Adrenal gland (tissue), 5 donors: Measurements from ENCODE around the gene PALMD.

ENCODE experiments used
- POLR2A ChIP-seq, 2 donors: fragments of 450-650 bp; IDR thresholded peaks; one replicate each; pipeline ENCODE4 v1.6.1; 2017; ENCODE audit warnings: antibody characterized with exemption in 2 of 2, mild to moderate bottlenecking in 2 of 2, moderate library complexity in 1 of 2
- TF ChIP-seq, protein P1 (sequence below), 6 experiments: fragments of 450-650 bp in 4 of 6; fragments of 200-600 bp in 2 of 6; sonication (generic) in 1 of 6; IDR thresholded peaks; 1 replicate in 5 of 6; 2 replicates in 1 of 6; pipeline versions ENCODE4 v1.5.1 to v1.8.0; 2016 to 2021; ENCODE audit warnings: antibody characterized with exemption in 6 of 6, mild to moderate bottlenecking in 2 of 6, moderate library complexity in 1 of 6
- donor health status: DM: no; HTN: no; CAD: no.

GRCh38 chr1:99663501-99663900 is 17.6 kb downstream of the PALMD start:
- no peak for TF ChIP-seq POLR2A (IDR thresholded peaks at IDR 0.05)
- TF ChIP-seq, protein P1, sequence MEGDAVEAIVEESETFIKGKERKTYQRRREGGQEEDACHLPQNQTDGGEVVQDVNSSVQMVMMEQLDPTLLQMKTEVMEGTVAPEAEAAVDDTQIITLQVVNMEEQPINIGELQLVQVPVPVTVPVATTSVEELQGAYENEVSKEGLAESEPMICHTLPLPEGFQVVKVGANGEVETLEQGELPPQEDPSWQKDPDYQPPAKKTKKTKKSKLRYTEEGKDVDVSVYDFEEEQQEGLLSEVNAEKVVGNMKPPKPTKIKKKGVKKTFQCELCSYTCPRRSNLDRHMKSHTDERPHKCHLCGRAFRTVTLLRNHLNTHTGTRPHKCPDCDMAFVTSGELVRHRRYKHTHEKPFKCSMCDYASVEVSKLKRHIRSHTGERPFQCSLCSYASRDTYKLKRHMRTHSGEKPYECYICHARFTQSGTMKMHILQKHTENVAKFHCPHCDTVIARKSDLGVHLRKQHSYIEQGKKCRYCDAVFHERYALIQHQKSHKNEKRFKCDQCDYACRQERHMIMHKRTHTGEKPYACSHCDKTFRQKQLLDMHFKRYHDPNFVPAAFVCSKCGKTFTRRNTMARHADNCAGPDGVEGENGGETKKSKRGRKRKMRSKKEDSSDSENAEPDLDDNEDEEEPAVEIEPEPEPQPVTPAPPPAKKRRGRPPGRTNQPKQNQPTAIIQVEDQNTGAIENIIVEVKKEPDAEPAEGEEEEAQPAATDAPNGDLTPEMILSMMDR (IDR thresholded peaks at IDR 0.05), result no peak
